GM23338 (cell line): Measurements from ENCODE around the gene NT5DC4. TPM values are rescaled to one million over a fixed set of nuclear protein-coding genes. Genes with fewer than 3 reads are reported as not detected.

ENCODE experiments used
- ATAC-seq: fragments of 200-7000 bp; cut with Tn5 transposase; 3 replicates; pipeline ENCODE4 v1.9.1; 2020
- DNase-seq: peaks from one replicate; pipeline ENCODE4 v3.0.0-alpha.2; 2015; ENCODE audit warnings: low spot score
- H2AFZ ChIP-seq: fragments of 200-600 bp; sonication (generic); 2 replicates; pipeline ENCODE4 v1.8.0; 2016; ENCODE audit warnings: antibody characterized with exemption, mild to moderate bottlenecking, moderate library complexity
- H3F3A ChIP-seq: fragments of 200-600 bp; sonication (generic); replicated peaks from 2 replicates; pipeline ENCODE4 v1.8.0; 2017; ENCODE audit warnings: antibody characterized with exemption, mixed run types, low read depth
- H3K27ac ChIP-seq: fragments of 200-600 bp; sonication (generic); 2 replicates; pipeline ENCODE4 v1.6.1; 2016; ENCODE audit warnings: low read depth
- H3K27me3 ChIP-seq: fragments of 200-600 bp; sonication (generic); 2 replicates; pipeline ENCODE4 v1.8.0; 2016; ENCODE audit warnings: mild to moderate bottlenecking, mixed run types, moderate library complexity; ENCODE audit not compliant: insufficient read depth
- H3K36me3 ChIP-seq: fragments of 200-600 bp; sonication (generic); 2 replicates; pipeline ENCODE4 v1.8.0; 2016; ENCODE audit warnings: mild to moderate bottlenecking; ENCODE audit not compliant: insufficient read depth
- H3K4me1 ChIP-seq: fragments of 200-600 bp; sonication (generic); 2 replicates; pipeline ENCODE4 v1.8.0; 2016; ENCODE audit warnings: mild to moderate bottlenecking, moderate library complexity; ENCODE audit not compliant: insufficient read depth
- H3K4me2 ChIP-seq: fragments of 200-600 bp; sonication (generic); 2 replicates; pipeline ENCODE4 v1.7.1; 2017; ENCODE audit warnings: mixed run types
- H3K4me3 ChIP-seq: fragments of 200-600 bp; sonication (generic); 2 replicates; pipeline ENCODE4 v1.6.1; 2016; ENCODE audit warnings: mixed run types
- H3K79me2 ChIP-seq: fragments of 200-600 bp; sonication (generic); replicated peaks from 2 replicates; pipeline ENCODE4 v1.8.0; 2017; ENCODE audit warnings: mild to moderate bottlenecking; ENCODE audit not compliant: insufficient read depth
- H3K9me2 ChIP-seq: fragments of 200-600 bp; sonication (generic); 2 replicates; pipeline ENCODE4 v1.8.0; 2017; ENCODE audit not compliant: insufficient read depth
- H4K20me1 ChIP-seq: fragments of 200-600 bp; sonication (generic); replicated peaks from 2 replicates; pipeline ENCODE4 v1.8.0; 2017; ENCODE audit warnings: mild to moderate bottlenecking; ENCODE audit not compliant: insufficient read depth
- H3K27ac Mint-ChIP-seq: 2 replicates; pipeline ENCODE4 v1.8.0; 2020; ENCODE audit warnings: inconsistent platforms, mild to moderate bottlenecking, moderate library complexity, mixed read lengths
- H3K27me3 Mint-ChIP-seq: 3 replicates; pipeline ENCODE4 v1.8.0; 2022; ENCODE audit warnings: low read depth, mild to moderate bottlenecking, moderate library complexity, mixed read lengths, inconsistent platforms; ENCODE audit not compliant: insufficient read depth, poor library complexity
- H3K36me3 Mint-ChIP-seq: 3 replicates; pipeline ENCODE4 v1.8.0; 2021; ENCODE audit warnings: low read depth, mild to moderate bottlenecking, inconsistent platforms, moderate library complexity, mixed read lengths
- H3K4me1 Mint-ChIP-seq: 3 replicates; pipeline ENCODE4 v1.8.0; 2020; ENCODE audit warnings: mild to moderate bottlenecking, inconsistent platforms, mixed read lengths
- H3K4me3 Mint-ChIP-seq: 3 replicates; pipeline ENCODE4 v1.8.0; 2021; ENCODE audit warnings: moderate library complexity, mild to moderate bottlenecking, inconsistent platforms, mixed read lengths
- H3K9me3 Mint-ChIP-seq: 3 replicates; pipeline ENCODE4 v1.8.0; 2020; ENCODE audit warnings: moderate library complexity, mild to moderate bottlenecking, inconsistent platforms, mixed read lengths
- CREB1 ChIP-seq: fragments of 250-450 bp; sonication (Bioruptor Pico); IDR thresholded peaks from 2 replicates; pipeline ENCODE4 v1.5.0; 2020; ENCODE audit warnings: low read depth, mild to moderate bottlenecking, moderate library complexity
- CTCF ChIP-seq, 2 experiments: fragments of 200-600 bp in 1 of 2; sonication (generic) in 1 of 2; conservative IDR thresholded peaks; 2 replicates each; pipeline versions ENCODE4 v1.5.1 to v1.6.1; 2016 to 2017; ENCODE audit warnings: antibody characterized with exemption in 2 of 2, low read depth in 2 of 2, mild to moderate bottlenecking in 2 of 2, moderate library complexity in 1 of 2
- ETS1 ChIP-seq: IDR thresholded peaks from 2 replicates; pipeline ENCODE4 v1.6.1; 2016; ENCODE audit warnings: antibody characterized with exemption
- EZH2 ChIP-seq: fragments of 200-600 bp; sonication (generic); IDR thresholded peaks from one replicate; pipeline ENCODE4 v1.8.0; 2017; ENCODE audit warnings: antibody characterized with exemption, mild to moderate bottlenecking, low read depth; ENCODE audit not compliant: unreplicated experiment
- EZH2phosphoT487 ChIP-seq: fragments of 200-600 bp; sonication (generic); IDR thresholded peaks from one replicate; pipeline ENCODE4 v1.8.1; 2018; ENCODE audit warnings: antibody characterized with exemption; ENCODE audit not compliant: unreplicated experiment
- JUNB ChIP-seq: IDR thresholded peaks from one replicate; pipeline ENCODE4 v1.6.1; 2016; ENCODE audit warnings: antibody characterized with exemption; ENCODE audit not compliant: unreplicated experiment
- NANOG ChIP-seq: IDR thresholded peaks from 2 replicates; pipeline ENCODE4 v1.6.1; 2016; ENCODE audit warnings: antibody characterized with exemption, borderline replicate concordance
- POLR2AphosphoS5 ChIP-seq: IDR thresholded peaks from 2 replicates; pipeline ENCODE4 v1.6.1; 2016; ENCODE audit warnings: antibody characterized with exemption, low read depth
- REST ChIP-seq: IDR thresholded peaks from one replicate; pipeline ENCODE4 v1.6.1; 2018; ENCODE audit warnings: antibody characterized with exemption; ENCODE audit not compliant: unreplicated experiment
- STAT1 ChIP-seq: IDR thresholded peaks from one replicate; pipeline ENCODE4 v1.6.1; 2016; ENCODE audit warnings: antibody characterized with exemption; ENCODE audit not compliant: unreplicated experiment
- ZNF114 ChIP-seq: fragments of 250-450 bp; sonication (Bioruptor Pico); IDR thresholded peaks from 2 replicates; pipeline ENCODE4 v1.5.0; 2020; ENCODE audit warnings: mild to moderate bottlenecking, moderate library complexity
- ZNF331 ChIP-seq: fragments of 250-450 bp; sonication (Bioruptor Pico); IDR thresholded peaks from 2 replicates; pipeline ENCODE4 v1.5.0; 2020; ENCODE audit warnings: low read depth, mild to moderate bottlenecking, moderate library complexity
- ZNF462 ChIP-seq: fragments of 250-450 bp; sonication (Bioruptor Pico); IDR thresholded peaks from 2 replicates; pipeline ENCODE4 v1.5.0; 2020; ENCODE audit warnings: mild to moderate bottlenecking, moderate library complexity
- polyA plus RNA-seq: library from polyadenylated mRNA; unstranded; fragments of >200 nt; fragmentation: Nextera tagmentation; extraction: Ambion mirVana; gene quantifications from 2 replicates; pipeline ENCODE4 v1.2.1, GENCODE V29; 2016
- total RNA-seq: library from RNA; depleted of rRNA; stranded (reverse); fragments of >200 nt; shearing (Covaris generic); gene quantifications from 2 replicates; pipeline ENCODE4 v1.2.3, GENCODE V29; 2014

Gene NT5DC4
- total and polyA plus RNA-seq, 2 experiments from 2014 or later, result not detected

DNA sequence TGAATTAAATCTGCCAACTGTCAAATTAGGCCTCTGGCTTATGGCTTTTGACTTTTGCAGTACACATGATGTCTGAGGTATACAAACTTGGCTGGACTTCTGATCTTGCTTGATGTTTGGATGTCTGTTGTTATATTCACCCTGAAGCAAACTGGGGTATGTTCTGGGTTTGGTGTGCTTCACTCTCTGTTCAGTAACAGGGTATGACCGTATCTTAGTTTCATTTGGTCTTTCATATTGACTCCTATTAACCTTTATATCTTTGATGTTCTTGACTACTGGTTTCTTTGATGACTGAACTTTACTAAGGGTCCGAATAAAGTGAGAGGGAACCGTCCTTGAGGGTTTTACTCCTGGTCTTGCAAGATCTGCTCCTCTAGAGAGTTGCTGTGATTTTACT is 35.4 kb downstream of the NT5DC4 start:
- Histone ChIP-seq H3K79me2 (no peaks in the 10 kb centered on the region), H3K4me1 (no peaks in the 10 kb centered on the region), H3F3A (no peaks in the 10 kb centered on the region), H3K4me3 (no peak overlapping the region), H4K20me1 (no peaks in the 10 kb centered on the region; the same call in none of the 2 replicates), H3K27ac (no peak overlapping the region), H3K36me3 (peaks cover 34% of the 10 kb centered on the region), H2AFZ (no peak overlapping the region), H3K27me3 (no peaks in the 10 kb centered on the region), H3K9me2 (no peaks in the 10 kb centered on the region), H3K4me2 (no peak overlapping the region)
- no peaks in the 10 kb centered on the region for H3K9me3 Mint-ChIP-seq
- peaks cover 51% of the 10 kb centered on the region for H3K36me3 Mint-ChIP-seq
- no peaks in the 10 kb centered on the region for H3K27me3 Mint-ChIP-seq
- H3K27ac Mint-ChIP-seq, result no peak overlapping the region
- H3K4me3 Mint-ChIP-seq, result no peak overlapping the region
- no peaks in the 10 kb centered on the region for H3K4me1 Mint-ChIP-seq
- DNase-seq (no peak), ATAC-seq (no peak)
- TF ChIP-seq REST (no peak), CTCF (conservative IDR thresholded peaks at IDR 0.05; ENCODE audit: low read depth in 2 of 2) (no peak), CREB1 (CRISPR knock-in tag) (no peak), ZNF462 (no peak), ZNF114 (CRISPR knock-in tag) (no peak), JUNB (no peak), EZH2phosphoT487 (no peak), STAT1 (no peak), EZH2 (no peak), POLR2AphosphoS5 (no peak), NANOG (no peak), ZNF331 (CRISPR knock-in tag) (no peak), ETS1 (no peak)
